ENCODE data around the gene CHST11. TPM values are rescaled to one million over a fixed set of nuclear protein-coding genes. Genes with fewer than 3 reads are reported as not detected.

Gene CHST11
- total RNA-seq, 2 donors from 2014 or later = 2.9 to 4.9 TPM

DNA sequence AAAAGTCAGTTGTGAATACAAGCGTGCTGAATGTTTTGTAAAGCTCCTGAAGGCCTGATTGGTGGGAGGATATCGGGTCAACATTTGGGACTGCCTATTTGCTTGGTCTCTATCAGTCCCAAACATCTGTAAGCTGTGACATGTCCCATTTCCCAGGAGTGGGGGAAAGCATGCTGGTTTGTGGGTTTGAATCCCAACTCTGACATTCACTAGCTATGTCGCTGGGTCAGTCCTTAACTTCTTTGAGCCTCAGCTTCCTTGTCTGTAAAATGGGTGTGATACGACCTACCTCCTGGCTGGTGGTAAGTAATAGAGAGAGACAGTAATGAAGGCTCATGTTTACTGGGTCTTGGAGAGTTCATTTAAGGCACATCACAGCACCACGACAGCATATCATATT, 136.7 kb downstream of the CHST11 start:
- Histone ChIP-seq H3K9me3 (no peaks in the 10 kb centered on the region), H3K27ac (no peak overlapping the region), H3K4me3 (no peak overlapping the region), H3K36me3 (no peaks in the 10 kb centered on the region), H3K9ac (ENCODE audit: low read depth in 2 of 2, low read length in 2 of 2) (no peak overlapping the region), H3K4me1 (no peaks in the 10 kb centered on the region), H3K27me3 (no peaks in the 10 kb centered on the region)
- DNase-seq = no peak
- intact Hi-C loops (cut with DNase I) = no loop called here
- TF ChIP-seq, protein P1, sequence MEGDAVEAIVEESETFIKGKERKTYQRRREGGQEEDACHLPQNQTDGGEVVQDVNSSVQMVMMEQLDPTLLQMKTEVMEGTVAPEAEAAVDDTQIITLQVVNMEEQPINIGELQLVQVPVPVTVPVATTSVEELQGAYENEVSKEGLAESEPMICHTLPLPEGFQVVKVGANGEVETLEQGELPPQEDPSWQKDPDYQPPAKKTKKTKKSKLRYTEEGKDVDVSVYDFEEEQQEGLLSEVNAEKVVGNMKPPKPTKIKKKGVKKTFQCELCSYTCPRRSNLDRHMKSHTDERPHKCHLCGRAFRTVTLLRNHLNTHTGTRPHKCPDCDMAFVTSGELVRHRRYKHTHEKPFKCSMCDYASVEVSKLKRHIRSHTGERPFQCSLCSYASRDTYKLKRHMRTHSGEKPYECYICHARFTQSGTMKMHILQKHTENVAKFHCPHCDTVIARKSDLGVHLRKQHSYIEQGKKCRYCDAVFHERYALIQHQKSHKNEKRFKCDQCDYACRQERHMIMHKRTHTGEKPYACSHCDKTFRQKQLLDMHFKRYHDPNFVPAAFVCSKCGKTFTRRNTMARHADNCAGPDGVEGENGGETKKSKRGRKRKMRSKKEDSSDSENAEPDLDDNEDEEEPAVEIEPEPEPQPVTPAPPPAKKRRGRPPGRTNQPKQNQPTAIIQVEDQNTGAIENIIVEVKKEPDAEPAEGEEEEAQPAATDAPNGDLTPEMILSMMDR (IDR thresholded peaks at IDR 0.05) = no peak

DNA sequence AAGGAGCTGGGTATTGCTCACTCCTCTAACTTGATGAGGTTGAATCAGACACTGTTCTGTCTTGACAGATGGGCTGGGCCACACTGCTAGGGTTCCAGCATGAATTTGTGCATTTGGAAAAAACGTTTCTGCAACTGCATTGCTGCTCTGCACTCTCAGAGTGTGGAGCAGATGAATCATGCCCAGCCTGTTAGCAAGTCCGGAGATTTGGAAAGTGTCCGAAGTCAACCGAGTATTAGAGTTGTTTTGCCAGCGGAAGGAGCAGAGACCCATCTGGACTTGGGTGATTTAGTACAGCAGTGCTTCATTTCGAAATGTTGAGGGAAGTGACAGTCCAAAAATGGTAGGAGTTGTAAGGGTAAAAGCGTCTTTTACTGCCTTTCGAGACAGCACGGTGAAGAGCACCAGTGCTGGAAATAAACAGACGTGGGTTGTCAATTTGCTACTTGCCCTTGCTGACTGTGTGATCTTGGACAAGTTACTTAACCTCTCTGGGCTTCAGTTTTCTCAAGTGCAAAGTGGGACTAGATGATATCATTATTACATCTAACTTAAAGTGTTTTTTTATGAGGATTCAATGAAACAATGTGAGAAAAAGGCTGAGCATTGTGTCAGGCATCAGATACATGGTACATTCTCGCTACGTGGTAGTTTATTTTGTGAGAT, 139.5 kb downstream of the CHST11 start:
- no peaks in the 10 kb centered on the region for H3K4me1 ChIP-seq
- H3K9ac ChIP-seq (ENCODE audit: low read depth in 2 of 2, low read length in 2 of 2) = no peak overlapping the region
- intact Hi-C loops (cut with DNase I) = no loop called here
- no peaks in the 10 kb centered on the region for H3K27me3 ChIP-seq
- no peak overlapping the region for H3K4me3 ChIP-seq
- no peaks in the 10 kb centered on the region for H3K9me3 ChIP-seq
- H3K36me3 ChIP-seq = no peaks in the 10 kb centered on the region
- no peak for DNase-seq
- TF ChIP-seq, protein P1 (IDR thresholded peaks at IDR 0.05) = no peak
- H3K27ac ChIP-seq = no peak overlapping the region

DNA sequence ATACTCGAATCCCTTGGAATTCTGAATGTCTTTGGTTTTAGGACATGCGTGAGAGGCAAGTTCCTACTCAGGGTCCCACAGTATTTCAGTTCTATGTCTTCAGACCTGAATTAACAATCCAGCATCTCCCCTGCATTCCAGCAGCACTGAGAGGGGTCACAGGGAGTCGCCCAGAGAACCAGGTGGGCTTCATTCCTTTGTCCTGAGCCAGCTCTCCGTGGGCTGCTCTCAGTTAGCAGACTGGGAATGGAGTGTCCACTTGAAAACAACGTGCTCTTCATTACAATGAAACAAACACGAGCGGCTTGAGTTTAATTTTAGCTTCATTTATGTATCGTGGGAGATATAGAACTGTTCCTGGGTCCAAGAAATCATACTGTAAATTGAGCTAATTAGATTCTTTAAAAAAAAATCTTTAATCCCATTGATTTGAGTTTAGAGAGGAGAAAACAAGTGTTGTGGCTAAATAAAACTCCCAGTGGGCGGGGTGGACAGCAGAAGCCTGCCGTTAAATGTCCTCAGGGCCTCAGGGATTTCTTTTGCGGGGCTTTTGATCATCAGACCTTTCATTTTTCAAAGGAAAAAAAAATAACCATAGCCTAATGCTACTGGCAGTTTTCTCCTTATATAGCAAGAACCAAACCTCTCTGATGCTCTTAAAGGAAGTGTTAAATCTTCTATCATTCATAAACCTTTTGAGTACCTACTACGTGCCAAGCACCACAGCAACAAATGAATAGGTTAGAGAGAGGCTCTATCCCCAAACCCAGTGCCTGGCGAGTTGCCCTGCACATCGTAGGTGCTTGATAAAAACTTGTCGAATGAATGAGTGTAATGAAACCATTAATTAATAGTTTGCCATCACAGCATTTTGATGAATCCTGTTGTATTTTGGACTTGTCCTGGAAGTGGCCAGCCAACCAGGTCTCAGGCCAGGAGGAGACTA, 140.4 kb downstream of the CHST11 start:
- no peak for DNase-seq
- Histone ChIP-seq H3K27ac (no peak overlapping the region), H3K4me1 (no peaks in the 10 kb centered on the region), H3K36me3 (no peaks in the 10 kb centered on the region), H3K9me3 (no peaks in the 10 kb centered on the region), H3K27me3 (no peaks in the 10 kb centered on the region), H3K9ac (ENCODE audit: low read depth in 2 of 2, low read length in 2 of 2) (no peak overlapping the region), H3K4me3 (no peak overlapping the region)
- TF ChIP-seq, protein P1 (IDR thresholded peaks at IDR 0.05) = no peak
- intact Hi-C loops (cut with DNase I) = no loop called here

DNA sequence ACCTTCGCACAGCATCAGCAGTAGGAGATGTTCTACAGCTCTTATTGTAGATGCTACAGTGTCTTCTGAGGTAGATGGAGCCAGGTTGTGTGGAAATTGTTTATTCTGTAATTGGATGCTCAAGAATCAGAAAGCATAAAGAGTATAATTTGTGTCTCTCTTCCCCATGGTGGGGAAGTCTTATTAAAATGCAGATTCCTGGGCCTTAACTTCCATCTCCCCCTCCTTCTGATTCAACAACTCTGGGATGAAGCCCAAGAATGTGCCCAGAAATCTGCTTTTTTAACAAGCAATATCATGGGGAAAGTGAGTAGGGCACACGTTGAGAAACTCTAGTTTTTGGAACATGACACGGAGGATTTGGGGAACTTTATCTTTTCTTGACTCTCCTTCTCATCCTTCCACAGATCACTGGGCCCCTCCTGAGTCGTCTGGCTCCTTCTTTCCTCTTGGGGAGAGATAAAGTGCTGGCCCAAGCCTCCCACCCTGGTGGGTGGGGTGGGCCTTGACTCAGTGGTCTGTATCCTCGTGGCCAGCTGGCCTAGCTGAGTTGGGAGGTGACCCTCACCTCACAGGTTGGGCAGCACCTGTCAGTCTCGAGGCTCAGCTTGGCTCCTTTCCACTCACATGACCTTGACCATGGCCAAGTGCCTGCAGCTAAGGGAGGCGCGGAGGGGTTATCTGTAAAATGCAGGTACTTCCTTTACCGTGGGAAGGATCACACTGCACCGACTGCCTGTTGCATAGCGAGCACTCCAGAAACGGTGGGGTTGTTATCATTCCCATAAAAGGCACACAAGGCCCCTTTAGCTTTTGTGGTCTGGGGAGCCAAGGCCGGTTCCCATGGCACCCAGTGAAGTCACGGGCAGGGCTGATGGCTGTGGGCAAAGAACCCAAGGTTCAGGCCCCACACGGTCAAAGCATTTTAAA, 141.9 kb downstream of the CHST11 start:
- Histone ChIP-seq H3K4me3 (no peak overlapping the region), H3K27me3 (no peaks in the 10 kb centered on the region), H3K9me3 (no peaks in the 10 kb centered on the region), H3K27ac (no peak overlapping the region), H3K9ac (ENCODE audit: low read depth in 2 of 2, low read length in 2 of 2) (no peak overlapping the region), H3K36me3 (no peaks in the 10 kb centered on the region), H3K4me1 (no peaks in the 10 kb centered on the region)
- intact Hi-C loops (cut with DNase I) = no loop called here
- DNase-seq = no peak
- TF ChIP-seq, protein P1 (IDR thresholded peaks at IDR 0.05) = no peak
